ENCODE measurements around the gene MACROD2.

- TF ChIP-seq CTCF (conservative IDR thresholded peaks at IDR 0.05; ENCODE audit: low read depth in 2 of 2) (no peak), POLR2AphosphoS5 (IDR thresholded peaks at IDR 0.05; ENCODE audit: low read depth) (no peak), EZH2phosphoT487 (IDR thresholded peaks at IDR 0.05; ENCODE audit: unreplicated experiment) (no peak), EZH2 (IDR thresholded peaks at IDR 0.05; ENCODE audit: low read depth, unreplicated experiment) (no peak), ZNF331 (CRISPR knock-in tag; IDR thresholded peaks at IDR 0.05; ENCODE audit: low read depth) (no peak), CREB1 (CRISPR knock-in tag; IDR thresholded peaks at IDR 0.05; ENCODE audit: low read depth) (no peak), ZNF462 (CRISPR knock-in tag; IDR thresholded peaks at IDR 0.05) (no peak), ZNF114 (CRISPR knock-in tag; IDR thresholded peaks at IDR 0.05) (no peak), REST (IDR thresholded peaks at IDR 0.05; ENCODE audit: unreplicated experiment) (no peak), STAT1 (IDR thresholded peaks at IDR 0.05; ENCODE audit: unreplicated experiment) (no peak), ETS1 (IDR thresholded peaks at IDR 0.05) (no peak), NANOG (IDR thresholded peaks at IDR 0.05; ENCODE audit: borderline replicate concordance) (no peak), JUNB (IDR thresholded peaks at IDR 0.05; ENCODE audit: unreplicated experiment) (no peak)
Observed at GRCh38 chr20:15220778-15221565, 1225.7 kb downstream of the MACROD2 start.

All from GM23338 (cell line).